GM18868 (cell line): Measurements from ENCODE around the gene S100B.
"Not testable (repeated sequence)": the region's sequence is repeated elsewhere in the genome, so short reads cannot be mapped to it uniquely, and the experiment has no call there.

Source experiments
- ATAC-seq: cut with Tn5 transposase; IDR thresholded peaks from one replicate; pipeline ENCODE4 v1.9.1; 2021; ENCODE audit warnings: mild to moderate bottlenecking, moderate library complexity; ENCODE audit not compliant: unreplicated experiment

The S100B gene

DNA sequence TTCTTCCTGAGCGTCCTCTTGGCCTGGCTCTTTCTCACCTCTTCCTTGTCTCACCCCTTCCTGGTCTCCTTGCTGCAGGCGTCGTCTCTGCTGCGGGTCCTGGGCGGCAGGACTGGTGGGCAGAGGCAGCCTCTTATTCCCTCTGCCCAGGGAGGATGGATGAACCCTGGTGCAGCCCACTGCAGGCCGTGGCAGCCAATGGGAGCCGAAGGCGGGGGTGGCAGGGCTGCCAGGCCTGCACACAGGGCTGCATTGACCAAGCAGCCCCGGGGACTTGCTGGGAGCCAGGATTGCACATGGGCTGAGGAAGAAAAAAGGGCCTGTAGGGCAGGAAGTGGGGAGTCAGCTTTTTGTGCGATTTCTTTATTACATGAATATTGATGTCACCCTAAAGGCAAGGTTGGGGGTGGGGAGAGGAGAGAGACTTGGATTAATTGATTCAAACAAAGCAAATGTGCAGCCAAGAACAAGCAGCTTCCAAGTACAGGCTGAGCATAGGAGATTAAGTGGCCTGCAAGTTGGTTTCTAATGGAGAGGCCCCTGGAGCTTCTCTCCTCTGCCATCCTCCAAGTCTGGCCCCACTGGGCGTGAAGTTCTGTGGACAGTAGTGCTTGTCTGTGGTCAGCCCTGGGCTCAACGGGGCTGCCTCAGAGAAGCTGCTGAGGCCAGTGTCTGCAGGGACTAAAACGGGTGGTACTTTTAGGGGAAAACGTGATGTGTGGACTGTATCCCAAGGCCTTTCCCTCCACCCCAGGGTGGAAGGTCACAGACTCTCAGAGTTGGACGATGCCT, at the start of gene S100B:
Gene S100B, minus strand, starts transcription at position 108 of the 792 bp plus-strand sequence. CDS start 2,667 bp downstream, outside the sequence.
- no peak for ATAC-seq

DNA sequence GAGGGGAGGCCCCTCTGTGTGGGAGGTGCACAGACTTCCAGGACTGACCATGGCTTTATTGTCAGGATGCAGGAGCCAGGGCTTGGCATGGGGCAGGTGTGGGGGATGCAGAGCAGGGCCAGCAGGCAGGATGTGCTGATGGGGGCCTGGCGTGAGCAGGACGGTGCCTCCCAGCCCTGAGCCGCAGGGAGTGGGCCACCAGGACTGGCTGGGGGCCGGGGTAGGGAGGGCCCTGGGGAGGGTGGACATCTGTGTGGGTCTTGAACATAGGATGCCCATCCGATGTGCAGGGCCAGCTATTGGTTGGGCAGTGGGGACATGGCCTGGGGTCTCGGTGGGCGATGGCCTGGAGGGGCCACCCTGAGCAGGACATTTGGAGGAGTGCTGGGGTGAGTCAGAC, 46.2 kb upstream of the S100B start:
- no peak for ATAC-seq

DNA sequence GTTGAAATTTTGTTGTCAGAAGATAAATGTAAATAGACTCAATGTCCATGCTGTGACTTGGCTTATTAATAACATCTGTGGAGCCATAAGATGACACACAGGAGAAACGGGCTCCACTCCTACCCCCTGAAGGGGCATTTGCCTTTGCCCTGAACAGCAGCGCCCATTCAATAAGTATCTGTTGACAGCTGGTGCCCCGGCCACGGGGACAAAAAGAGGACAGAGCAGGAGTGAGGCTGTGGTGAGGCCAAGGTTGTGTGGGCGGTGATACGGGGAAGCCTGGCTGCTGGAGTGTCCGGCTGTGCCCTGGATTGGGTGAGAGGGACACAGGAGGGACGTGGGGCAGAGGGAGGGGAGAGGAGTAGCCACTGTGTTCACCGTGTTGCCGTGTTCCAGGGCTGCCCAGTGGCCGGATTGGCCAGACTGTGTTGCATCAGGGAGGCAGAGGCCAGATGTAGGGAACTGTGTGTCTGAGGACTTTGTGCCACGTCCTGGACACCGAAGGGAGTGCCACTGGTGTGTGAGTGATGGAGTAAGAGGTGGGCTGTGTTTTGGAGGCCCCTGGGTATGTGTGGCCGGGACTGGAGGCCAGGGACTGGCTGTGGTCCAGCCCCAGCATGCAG, 45.7 kb upstream of the S100B start:
- no peak for ATAC-seq

DNA sequence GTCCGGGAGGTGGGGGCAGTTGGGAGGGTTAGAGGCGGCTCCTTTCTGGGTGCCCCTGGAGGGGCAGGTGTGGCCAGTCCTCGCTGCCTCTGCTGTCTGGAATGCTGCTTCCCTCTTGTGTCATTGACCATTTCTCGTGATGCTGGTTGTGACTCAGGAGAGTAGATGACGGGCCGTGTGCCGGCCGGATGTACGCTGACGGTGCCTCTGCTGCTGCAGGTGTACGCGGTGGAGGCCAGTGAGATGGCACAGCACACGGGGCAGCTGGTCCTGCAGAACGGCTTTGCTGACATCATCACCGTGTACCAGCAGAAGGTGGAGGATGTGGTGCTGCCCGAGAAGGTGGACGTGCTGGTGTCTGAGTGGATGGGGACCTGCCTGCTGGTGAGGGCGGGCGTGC, 44.5 kb upstream of the S100B start:
- no peak for ATAC-seq

DNA sequence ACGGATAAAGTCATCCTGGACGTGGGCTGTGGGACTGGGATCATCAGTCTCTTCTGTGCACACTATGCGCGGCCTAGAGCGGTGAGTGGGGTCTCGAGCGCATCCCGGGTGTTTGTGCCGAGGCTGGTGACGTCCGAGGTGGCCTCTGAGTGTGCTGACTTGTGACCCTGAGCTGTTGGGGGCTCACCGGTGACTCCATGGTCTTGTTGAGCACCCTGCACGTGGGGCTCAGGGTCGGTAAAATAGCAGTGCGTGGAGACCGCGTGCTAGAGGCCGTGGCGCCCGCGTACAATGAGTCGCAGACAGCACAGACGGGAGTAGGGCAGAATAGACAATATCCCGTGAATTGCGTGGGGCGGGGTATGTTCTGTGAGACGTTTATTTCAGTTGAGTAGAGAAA, 43.7 kb upstream of the S100B start:
- ATAC-seq: no peak

DNA sequence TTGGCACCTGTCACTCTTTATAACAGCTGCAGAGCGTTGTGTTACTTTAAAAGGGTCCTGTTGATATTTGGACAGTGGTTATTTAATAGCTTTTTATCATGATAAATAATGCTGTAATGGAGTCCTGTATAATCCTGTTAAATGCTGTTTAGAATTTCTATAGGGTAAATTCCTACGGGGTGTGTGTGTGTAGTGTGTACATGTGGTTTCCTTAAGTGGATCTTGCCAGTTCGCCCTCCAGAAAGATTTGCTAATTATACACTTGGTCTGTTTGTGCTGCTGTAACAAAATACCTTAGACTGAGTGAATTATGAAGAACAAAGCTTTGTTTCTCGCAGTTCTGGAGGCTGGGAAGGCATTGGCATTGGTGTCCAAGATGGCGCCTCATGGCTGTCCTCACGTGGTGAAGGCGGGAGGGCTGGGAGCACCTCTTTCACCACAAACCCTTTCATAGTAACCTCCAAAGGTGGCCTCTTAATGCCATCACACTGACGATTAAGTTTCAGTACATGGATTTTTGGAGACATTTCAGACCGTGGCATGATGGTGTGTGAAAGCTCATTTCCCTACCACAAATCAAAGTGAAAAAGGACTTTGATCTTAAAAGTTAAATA, 41.8 kb upstream of the S100B start:
- ATAC-seq: no peak

DNA sequence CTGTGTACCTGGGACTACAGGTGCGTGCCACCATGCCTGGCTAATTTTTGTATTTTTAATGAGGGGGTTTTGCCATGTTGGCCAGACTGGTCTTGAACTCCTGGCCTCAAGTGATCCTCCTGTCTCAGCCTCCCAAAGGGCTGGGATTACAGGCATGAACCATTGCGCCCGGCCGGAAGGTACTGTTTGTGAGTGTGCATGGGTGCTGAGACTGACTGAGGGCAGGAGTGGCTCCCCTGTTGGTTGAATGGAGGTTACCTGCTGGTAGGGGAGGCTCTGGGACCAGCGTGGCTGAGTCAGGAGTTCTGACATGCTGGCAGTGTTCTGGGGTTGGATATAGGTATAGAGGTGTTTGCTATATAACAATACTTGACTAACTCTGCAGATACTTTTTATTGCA, 41.0 kb upstream of the S100B start:
- no peak for ATAC-seq

DNA sequence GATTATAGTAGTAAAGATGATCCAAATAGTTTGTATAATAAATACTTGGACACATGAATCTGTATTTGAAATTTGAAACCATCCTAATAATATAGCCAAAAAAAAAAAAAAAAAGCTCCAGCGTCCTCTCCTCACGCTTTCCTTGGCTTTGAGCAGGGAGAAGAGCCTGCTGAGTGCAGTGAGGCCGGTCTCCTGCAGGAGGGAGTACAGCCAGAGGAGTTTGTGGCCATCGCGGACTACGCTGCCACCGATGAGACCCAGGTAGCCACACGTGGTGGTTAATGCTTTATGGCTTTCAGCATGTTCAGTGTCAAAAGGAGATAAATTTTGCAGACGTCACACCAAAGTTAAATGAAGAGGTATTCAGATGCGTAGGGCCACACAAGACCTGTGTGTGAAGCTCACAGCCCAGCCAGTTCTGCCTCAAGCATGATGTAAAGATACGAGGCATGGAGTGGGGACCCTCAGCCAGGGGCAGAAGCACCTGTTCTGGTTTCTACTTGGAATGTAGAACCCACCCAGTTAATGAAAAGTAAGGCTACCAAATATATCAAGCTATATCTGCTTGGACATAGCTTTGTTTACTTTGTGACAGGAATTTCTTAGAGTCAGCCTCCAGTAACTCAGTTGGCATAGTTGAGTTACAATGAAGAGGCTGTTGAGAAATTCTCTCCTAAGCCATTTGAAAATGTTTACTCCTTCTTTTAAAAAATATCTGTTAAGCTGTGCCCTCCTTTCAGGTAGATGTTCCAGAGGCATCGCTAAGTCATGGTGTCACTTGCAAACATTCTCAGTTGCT, 38.7 kb upstream of the S100B start:
- no peak for ATAC-seq

DNA sequence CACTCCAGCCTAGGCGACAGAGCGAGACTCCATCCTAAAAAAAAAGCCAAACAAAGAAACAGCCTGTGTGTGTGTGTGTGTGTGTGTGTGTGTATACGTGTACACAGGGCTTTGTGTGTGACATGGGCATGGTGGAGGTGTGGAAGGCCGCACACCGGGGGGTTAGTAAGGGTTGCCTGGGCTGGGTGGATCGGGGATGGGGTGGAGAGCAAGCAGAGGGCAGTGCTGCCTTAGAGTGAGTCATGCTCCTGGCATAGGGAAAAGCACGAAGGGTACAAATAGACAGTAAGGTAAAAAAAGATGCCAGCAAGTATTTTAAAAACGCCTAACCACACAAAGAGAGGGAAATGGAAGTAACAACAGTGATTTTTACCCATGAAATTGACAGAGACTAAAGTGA, 36.8 kb upstream of the S100B start:
- no peak for ATAC-seq

DNA sequence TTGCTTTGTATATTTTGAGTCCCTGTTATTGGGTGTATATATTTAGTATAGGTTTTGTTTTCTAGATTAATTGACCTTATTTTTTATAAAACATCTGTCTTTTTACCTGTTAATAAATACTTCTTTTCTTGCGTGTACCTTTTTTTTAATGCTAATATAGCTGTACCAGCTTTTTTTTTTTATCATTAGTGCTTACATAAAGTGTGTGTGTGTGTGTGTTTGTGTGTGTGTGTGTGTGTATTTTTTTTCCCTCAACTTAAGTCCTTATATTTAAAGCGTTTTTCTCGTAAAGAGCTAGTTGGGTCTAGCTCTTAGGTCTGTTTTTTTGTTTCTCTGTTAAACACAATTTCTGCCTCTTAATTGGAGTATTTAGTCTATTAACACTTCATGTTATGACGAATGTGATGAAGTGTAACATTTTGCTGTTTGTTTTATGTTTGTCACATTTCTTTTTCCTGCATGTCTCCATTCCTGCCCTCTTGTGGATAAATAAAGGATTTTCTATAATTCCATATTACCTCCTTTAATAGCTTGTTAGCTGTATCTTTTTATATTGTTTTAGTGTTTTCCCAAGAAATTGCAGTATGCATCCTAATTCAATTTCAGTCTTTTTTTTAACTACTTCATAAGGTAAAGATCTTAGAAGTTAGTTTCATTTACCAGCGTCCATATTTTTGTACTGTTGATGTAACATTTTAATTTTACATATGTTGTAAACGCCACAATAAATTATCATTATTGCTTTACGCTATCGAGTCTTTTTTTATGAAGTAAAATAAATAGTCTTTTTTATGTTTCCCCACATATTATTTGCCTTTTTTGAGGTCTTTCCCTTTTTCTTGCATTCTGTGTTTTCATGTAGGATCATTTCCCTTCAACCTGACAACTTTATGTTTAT, 34.9 kb upstream of the S100B start:
- no peak for ATAC-seq

DNA sequence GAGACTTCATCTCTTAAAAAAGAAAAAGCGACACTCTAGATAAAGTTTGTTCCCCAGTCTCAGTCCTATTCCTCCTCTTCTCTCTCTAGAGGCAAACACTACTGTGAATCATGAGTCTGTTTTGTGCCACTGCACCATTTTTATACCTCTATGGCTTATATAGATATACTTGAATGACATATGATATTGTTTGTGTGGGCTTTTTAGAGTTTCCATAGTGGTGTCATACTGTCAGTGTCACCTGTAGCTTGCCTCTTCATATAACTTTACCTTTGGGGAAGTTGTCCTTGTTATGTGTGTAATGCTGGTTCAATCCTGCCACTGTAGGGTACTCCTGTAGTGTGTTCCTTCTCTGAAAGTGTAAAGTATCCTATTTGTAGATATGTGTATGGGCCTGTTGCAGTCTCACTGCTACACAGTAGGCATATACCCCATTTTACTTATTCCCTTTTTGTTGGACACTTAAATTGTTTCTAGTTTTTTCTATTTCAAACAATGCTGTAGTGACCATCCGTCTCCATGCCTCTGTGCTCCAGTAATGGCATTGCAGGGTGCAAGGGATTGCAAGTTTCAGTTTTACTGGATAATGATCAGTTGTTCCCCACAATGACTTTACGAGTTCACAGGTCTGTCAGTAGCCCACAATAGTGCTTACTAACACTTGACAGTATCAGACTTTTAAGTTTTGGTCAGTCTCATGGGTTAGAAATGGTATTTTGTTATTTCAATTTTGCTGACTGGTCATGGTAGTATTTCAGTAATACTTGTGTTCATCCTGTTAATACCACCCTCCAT, 33.3 kb upstream of the S100B start:
- ATAC-seq: no peak

DNA sequence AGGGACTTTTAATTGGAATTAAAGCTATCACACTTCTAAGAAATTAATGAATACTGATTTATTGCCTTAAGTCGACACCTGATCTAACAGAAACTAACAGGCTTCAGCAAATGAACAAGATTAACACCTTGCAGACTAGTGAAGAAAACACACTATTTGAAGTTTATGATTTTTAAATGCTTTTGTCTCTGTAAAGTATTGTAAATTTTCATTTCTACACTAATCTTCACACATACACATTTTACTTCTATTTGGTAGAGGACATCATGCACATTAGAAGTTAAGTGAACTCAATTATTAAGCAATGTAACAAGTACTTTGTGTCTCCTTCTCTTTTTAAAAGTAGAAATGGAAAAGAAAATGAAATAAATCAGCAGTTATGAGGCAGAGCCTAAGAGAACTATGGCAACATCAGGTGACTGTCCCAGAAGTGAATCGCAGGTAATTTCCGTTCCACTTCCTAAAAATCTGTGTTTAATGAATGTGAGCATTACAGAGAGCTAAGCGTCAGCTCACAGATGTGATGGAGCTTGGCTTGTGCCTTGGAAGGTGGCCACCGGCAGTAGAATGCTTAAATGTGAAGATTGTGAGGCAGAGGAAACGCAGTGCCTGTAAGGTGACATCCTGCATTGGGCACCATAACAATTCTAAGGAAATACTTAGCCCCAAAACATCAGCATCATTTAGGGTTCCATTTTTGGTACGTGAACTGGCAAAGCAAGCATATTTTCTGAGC, 31.8 kb upstream of the S100B start:
- no peak for ATAC-seq

DNA sequence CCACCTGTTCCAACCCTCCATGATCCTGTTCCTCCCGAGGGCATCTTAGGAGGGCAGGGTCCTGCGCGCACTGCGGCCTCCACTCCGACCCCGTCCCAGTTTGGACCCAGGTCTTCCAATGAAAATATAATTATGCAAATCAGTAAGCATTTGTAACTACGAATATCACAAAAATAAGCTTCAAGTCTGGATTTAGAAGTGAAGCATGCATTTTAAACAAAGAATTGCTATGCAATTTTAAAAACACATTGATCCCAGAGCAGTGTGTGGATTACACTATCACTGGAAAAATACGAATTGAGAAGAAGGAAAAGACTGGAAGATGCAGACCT, 31.3 kb upstream of the S100B start:
- ATAC-seq: no peak

DNA sequence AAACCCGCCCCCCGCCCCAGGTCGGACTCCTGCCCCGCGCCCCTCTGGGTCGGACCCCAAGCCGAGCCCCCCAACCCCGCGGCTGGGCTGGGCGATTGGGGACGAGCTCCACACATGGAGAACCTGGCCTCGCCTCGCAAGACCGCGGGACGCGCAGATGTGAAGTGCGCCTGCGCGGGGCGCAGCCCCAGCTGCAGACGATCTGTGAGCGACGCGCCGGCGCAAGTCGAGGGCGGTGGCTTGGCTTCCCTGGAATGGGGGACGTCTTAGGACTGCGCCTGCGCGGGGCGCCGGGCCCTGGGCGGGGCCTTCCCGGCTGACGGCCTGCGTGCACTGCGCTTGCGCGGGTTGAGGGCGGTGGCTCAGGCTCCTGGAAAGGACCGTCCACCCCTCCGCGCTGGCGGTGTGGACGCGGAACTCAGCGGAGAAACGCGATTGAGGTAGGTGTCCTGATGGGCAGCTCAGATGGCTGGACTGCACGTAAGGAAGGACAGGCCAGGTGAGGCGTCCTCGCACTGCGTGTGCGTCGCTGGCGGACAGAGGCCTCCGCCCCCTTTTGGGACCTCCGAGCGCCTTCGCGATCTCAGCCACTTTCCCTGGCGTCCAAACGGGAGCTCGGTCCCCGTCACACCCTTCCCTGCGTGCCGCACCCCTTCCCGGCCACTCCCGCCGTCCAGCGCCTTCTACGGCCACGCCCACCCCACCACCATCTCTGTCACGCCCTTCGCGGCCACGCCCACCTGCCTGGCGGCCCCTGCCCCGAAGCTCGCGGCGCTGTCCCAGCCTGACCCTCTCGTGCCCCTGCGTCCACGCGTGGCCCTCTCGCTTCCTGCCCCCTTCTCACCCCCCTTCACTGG, 30.7 kb upstream of the S100B start, which contains the start of gene PRMT2:
Gene PRMT2, plus strand, starts transcription at position 351 of the 857 bp plus-strand sequence. CDS start 1,278 bp downstream, outside the sequence.
- peak; percentile 84 for ATAC-seq

DNA sequence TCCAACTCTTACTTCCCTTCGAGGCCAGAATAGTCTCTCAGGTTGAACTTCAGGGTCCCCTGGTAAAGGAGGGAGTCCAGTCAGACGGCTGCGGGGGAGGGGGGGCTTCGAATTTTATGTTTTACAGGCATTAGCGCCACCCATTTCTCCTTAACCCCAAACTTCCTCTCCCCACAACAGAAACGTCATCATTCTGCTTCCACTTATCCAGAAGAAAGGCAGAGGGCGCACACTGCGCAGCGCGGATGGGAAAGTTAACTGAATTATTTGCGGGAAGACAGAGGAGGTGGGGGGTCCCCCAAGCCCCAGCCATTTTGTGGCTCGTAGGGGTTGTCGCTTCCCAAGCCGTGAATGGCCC, 30.1 kb upstream of the S100B start:
- ATAC-seq: peak; percentile 17

DNA sequence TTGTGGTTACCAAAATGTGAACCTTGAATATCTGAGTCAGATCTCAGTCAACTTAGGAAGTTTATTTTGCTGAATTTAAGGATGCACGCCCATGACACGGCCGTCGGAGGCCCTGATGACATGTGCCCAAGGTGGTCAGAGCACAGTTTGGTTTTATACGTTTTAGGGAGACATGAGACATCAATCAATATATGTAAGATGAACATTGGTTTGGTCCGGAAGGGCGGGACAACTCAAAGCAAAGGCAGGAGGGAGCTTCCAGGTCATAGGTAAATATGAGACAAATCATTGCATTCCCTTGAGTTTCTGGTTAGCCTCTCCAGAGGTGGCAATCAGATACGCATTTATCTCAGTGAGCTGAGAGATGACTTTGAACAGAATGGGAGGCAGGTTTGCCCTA, 29.5 kb upstream of the S100B start:
- ATAC-seq: no peak

DNA sequence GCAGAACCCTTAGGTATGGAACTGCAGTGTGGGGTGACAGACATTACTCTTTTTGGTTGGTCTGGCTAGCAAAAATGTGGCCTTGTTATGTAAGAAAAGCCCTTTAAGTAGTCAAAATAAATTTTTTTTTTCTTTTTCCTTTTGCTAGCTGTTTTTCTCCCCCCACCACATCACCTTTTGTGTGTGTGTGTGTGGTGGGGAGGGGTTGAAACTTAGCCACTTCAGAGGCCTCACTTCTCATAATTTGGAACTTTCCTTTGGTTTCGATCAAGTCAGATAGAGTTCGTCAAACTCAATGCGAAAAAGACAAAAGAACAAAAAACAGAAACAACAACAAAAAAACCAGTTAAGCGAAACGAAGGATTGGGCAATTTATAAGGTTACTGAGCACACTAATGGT, 28.7 kb upstream of the S100B start:
- no peak for ATAC-seq

DNA sequence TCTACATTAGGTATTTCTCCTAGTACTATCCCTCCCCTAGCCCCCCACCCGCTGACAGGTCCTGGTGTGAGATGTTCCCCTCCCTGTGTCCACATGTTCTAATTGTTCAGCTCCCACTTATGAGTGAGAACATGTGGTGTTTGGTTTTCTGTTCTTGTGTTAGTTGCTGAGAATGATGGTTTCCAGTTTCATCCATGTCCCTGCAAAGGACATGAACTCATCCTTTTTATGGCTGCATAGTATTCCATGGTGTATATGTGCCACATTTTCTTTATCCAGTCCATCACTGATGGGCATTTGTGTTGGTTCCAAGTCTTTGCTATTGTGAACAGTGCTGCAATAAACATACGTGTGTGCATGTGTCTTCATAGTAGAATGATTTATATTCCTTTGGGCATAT, 26.0 kb upstream of the S100B start:
- not testable (repeated sequence) for ATAC-seq
